Stimulated activated CD4-positive, alpha-beta T cell treated with anti-CD3 and anti-CD28 coated beads, Interleukin-12 subunit alpha, Interleukin-12 subunit beta, amount 100 ng/mL, for 48 hours (primary cell): ENCODE data around the gene DOCK1.

Experiments
- DNase-seq, 3 donors: peaks; one replicate each; pipeline ENCODE4 v3.0.0-alpha.2; 2020; ENCODE audit warnings: low read depth in 2 of 3, low spot score in 1 of 3

DOCK1 gene

DNA sequence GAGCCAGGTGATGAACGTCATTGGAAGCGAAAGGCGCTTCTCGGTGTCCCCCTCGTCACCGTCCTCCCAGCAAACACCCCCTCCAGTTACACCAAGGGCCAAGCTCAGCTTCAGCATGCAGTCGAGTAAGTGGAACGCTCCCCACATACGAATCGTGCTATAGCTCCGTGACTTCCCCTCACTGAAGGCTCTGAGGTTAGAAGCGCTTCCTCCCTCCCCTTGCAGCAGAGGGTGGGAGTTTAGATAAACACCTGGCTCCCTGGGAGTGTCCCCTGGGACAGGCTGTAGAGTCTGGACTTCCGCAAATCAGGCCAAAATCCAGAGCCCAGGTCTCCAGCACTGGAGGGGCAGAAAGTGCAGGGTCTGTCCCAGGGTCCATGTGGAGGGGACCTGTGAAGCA lies 538.9 kb downstream of the DOCK1 start:
- DNase-seq = no peak

DNA sequence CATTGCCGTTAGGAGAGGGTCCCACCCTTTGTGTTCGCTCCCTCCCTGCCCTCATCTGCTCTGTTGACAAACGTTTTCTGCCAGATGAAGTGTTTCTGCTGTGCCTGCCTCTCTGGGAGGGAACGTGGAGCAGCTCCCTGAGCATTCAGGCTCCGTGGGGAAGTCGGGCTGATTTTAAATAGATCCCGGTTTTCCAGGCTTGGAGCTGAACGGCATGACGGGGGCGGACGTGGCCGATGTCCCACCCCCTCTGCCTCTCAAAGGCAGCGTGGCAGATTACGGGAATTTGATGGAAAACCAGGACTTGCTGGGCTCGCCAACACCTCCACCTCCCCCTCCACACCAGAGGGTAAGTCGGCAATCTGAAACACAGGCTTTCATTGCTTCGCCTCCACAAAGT lies 542.0 kb downstream of the DOCK1 start:
- no peak for DNase-seq

DNA sequence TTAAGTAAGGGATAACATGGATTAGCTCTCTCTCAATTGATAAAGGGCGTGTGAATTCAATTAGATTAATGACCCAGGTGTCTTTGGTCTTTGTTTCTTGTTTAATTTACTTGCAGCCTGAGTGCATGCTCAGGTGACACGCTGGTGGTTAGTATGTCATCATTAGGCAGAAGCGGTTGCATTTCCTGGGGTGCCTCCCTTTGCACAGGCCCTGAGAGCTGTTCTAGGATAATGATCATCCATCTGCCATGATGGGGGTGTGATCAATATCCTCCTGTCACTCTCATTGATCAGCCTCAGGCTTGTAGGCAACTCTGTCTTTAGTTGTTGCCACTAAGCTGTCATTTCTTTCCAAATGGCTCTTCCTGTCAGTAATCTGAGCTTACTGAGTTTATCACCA lies 544.3 kb downstream of the DOCK1 start:
- DNase-seq = no peak

DNA sequence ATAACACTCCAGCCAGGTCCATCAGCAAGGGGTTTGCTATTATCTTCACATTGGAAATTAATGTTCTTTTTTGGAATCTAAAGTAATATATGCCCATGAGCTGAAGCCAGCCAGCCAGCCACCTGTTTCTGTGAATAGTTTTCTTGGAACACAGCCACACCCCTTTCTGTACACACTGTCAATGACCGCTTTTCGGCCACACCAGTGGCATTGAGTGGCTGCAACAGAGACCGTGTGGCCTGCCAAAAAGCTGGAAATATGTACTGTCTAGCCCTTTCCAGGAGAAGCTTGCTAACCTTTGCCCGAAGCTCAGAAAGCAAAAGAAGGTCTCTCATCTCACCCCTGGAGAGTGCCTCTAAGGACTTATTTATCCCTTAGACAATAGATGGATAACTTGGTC lies 545.4 kb downstream of the DOCK1 start:
- no peak for DNase-seq

DNA sequence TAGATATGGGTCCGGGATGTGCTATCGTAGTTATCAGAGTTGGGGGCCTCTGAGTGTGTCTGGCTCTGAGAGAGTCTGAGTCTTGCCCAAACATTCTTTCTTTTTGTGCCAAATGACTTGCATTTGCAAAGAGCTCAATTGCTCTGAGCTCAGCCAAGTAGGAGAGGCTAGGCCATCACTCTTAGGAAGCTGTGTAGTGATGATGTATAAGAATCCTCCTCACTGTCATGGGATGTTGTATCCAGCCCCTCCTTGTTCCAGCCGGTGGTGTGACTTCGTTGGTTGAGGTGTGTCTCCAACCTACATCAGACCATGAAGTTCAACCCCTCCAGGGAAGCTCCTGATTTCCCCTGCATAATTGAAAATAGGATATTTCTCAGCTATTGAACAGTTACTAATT lies 546.4 kb downstream of the DOCK1 start:
- DNase-seq = no peak

DNA sequence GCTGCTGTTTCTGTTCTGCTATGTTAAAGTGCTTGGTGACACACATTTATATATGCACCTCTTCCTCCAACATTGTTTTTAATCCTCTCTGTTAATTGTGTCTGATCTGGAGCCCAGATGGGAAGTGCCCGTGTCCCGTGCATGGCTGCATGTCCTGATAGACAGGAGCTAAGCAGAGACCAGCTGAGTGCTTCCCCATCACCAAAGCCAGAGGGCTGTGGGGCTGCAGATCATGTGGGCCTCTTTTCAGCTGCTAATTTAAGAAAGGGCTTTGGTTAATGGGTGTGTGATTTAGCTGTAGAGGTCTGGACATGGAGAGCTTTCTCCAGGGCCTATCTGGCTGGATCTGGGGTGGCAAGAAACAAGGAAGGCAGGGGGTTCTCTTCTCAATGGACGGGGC lies 547.3 kb downstream of the DOCK1 start:
- DNase-seq = no peak

DNA sequence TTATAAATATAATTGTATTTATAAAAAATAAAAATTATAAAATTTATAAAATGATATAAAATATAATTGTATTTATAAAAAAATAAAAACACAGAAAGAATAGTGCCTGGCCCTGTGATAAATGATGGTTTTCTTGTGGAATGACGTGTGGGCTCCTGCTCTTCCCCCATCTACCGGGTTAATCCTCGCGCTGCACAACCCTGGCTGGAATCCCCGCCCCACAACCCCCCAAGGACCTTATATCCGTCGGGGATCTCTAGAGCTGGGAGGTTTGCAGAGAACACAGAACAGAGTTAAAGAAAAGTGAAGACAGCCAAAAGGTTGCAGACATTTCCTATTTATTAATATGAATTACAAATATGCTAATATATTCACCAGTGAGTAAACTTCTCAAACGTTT lies 548.5 kb downstream of the DOCK1 start:
- no peak for DNase-seq

DNA sequence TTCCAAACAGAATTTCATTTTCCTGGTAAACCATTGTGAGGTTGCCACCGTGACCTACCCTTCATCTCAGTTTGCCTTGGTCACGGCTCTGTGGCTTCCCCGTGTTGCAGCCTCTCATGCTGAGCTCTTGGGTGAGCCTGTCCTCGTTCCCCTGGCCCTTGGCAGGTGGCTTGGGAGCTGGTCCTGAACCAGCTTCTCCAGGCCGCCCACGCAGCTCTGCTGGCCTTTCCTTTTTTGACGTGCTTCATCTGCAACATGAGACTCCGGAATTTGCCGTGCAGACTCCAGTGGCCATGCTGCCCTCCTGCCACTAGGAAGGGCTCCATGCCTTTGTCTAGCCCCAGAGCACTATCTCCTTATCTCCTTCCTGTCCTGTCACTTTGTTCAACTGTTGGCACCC lies 550.9 kb downstream of the DOCK1 start:
- no peak for DNase-seq

DNA sequence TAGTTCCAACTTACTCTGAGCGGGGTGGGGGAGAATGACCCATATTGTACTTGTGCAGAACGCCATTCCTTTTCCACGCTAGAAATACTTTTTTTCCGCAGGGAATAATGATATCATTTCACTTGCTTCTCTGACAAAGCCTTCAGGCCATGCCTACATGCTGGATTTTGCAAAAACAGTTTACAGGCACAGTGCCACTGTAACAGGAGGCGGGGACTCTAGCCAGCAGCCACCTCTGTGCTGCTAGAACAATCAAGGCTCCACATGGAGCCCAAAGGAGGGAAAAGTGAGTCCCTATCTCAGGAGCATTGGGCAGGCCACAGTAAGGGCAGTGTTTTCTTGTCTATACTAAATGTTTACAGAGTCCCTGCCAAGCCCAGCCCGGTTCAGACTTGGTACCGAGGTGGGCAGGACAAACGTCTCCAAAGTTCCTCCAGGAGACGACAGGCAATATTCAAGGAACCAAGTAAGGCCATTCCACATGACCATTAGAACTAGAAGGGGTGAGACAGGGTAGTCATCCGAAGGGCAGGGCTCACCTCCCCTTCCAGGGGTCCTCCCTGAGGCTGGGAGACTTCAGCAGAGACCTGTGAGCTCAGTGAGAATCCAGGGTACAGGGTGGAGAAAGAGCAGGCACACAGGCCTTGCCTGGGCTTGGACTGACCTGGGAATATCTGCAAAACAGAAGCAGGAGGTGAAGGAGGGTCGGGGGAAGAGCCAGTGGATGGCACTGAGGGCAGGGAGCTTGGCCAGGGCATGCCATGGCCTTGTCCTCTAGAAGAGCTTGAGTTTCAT lies 553.0 kb downstream of the DOCK1 start:
- no peak for DNase-seq

DNA sequence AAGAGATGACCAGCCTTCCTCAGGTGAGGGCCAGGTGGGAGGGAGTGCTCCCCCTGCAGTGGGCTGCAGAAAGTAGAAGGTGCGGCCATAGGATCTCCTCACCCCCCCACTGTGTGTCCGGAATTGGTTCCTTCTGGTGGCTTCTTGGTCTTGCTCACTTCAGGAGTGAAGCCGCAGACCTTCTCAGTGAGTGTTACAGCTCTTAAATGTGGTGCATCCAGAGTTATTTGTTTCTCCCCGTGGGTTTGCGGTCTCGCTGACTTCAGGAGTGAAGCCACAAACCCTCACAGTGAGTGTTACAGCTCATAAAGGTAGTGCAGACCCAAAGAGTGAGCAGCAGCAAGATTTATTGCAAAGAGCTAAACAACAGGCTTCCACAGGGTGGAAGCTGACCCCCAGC lies 553.6 kb downstream of the DOCK1 start:
- DNase-seq = no peak

DNA sequence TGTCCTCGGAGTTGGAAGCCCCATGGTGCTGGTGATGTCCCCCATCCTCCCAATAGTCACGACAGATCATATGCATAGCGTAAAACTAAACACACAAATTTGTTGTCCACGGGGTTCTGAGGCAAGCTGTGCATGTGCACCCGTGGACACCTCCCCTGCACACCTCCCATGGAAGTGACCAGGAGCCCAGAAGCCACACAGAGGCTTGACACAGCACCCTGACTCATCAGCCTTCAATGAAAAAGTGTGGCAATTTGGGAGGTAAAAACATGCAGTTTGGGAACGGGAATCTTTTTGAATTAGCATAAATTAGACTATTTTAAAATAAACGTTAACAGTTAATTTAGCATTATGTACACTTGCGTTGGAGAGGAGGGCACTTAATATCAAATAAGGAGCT lies 554.7 kb downstream of the DOCK1 start:
- no peak for DNase-seq

DNA sequence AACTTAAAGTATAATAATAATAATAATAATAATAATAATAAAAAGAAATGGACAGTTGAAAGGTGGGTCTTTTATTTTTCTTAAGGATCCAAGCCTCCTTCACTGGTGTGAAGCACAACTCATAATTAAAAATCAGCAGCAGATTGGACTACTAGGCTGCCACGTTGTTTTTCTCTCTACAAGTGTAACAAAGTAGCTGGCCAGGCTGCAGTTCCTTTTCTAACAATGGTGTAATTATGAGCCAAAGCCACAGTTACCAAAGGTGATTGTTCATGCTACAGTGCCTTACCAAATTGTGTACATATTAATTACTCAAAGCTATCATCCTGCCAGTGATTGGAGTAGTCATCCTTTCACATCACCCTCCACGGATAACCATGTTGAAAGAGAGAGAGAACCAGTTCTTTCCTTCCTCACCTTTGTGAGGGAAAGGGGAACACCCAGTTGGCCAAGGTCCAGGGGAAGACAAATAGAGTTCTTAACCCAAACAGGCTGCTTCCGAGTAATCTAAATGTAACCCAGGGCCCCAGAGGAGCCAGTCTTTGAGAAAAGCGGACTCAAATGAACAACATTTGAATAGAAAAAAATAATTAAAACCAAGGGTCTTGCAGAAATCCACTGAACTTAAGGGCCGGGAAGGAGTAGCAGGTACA lies 557.5 kb downstream of the DOCK1 start:
- no peak for DNase-seq

DNA sequence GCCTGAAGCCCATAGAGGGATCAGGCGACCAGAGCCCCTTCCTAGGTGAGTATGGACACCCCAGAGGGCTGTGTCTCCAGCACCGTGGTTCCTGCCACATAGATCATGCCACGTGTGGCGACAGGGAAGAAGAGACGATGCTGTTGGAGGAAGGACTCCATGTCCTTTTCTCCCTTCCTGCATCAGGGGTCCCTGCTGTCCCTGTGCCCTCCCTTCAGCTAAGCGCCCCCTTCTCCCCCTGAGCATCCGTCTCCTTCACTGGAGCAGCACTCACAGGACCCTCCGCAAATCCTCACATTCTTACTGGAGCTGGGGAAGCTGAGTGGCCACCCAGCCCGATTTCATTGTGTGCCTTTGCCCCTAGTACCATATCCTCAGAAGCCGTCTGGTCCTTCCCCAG lies 558.3 kb downstream of the DOCK1 start:
- DNase-seq = no peak

DNA sequence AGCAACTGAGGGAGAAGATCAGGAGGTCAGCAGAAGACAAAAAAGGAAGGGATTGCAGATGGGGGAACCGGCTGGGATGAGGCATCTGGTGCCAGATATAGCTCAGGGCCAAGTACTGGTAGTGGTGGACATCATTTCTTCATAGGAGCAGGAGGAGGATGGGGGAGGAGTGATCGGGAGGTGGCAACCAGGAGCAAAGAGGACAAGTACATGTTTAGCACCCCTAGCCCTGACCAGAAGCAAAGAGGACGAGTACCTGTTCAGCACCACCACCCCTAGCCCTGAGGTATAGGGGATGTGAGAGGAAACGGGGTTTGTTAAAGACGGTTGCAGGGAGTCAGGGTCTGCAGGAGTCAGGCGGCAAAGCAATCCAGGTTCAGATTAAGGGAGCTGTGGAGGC lies 559.3 kb downstream of the DOCK1 start:
- DNase-seq = no peak

DNA sequence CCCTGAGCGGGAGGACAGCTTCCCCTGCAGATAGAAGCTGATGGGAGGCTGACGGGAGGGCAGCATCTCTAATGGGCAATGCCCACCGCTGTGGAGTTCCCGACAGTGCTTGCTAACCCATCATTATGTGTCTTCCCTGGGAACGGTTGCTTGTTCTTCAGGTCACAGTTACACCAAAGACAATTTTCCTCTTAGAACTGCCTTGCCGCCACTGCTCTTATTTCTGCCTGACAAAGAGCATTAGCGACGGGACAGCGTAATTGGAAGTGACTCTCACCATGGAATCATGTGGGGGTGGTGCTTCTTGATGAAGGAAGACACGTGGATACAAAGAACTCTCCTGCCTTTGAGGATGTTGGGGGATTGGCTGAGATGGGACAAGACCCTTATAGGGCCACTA lies 562.6 kb downstream of the DOCK1 start:
- DNase-seq = no peak

DNA sequence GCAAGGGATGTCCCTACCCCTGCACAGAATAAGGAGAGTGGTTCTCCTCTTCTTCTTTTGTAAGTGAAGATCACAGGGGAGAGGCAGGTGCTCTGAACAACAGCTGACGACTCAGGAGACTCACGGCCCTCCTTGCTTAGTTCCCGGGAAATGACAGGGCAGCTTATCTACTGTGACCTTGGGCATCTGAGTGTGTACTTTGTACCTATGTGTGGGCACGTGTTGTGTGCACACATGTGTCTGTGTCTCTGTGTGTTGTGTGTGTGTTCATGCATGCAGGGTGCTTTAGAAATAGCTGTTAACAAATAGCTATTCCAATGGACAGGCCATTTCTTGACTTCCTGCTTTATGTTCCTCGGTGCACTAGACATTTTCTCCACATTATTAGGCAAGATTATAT lies 563.4 kb downstream of the DOCK1 start:
- DNase-seq = no peak

DNA sequence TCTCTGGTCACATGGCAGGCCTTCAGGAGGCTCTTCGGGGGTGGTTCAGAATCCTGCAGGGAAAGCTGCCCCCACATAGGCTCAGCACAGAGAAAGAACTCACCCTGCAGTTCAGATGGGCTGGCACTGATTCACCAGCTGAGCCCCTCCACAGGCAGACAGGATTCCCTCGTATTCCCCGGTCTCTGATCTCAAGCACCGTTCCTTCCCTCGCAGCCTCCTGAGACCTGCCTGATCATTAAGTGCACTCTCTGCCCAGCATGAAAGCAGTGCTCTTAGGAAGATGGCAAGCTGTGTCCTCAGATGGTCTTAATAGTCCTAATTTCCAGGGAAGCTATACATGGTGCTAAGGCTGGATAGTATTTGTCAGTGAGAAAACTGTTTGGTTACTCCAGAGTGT lies 565.7 kb downstream of the DOCK1 start:
- DNase-seq = no peak

DNA sequence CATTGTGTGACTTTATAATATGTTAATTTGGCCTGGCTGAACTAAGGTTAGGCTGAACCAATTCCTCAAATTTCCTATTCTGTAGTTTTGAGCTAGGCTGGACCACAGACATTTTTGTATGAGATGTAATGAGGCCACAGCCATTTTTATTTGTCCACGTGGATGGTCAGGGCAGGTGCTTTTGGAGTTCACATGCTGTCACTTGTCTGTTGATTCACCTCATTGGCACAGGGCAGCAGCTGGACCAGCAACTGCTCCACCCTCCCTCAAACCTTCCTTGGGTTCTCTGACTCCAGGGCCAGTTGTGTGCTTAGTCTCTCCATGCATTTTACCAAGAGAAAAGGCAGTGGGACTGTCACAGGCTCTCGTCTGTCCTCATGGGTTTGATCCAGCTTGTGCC lies 567.7 kb downstream of the DOCK1 start:
- no peak for DNase-seq

DNA sequence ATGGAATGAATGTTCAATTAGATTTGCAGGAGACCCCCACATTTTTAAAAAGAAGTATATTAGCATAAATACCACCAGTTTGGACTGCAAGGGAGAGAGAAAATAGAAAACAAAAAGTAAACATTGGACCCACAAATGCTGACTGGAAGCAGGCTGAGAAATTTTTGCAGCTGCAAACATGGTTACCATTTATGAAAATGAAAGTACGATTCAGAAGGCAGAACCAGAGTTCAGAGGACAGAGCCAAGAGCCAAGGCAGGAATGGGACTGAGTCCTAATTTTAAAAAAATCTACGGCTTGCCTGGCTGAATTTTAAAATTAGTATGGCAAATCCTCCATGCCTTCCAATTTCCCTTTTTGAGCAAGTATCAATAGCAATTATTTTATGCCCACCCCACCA lies 569.3 kb downstream of the DOCK1 start:
- no peak for DNase-seq

DNA sequence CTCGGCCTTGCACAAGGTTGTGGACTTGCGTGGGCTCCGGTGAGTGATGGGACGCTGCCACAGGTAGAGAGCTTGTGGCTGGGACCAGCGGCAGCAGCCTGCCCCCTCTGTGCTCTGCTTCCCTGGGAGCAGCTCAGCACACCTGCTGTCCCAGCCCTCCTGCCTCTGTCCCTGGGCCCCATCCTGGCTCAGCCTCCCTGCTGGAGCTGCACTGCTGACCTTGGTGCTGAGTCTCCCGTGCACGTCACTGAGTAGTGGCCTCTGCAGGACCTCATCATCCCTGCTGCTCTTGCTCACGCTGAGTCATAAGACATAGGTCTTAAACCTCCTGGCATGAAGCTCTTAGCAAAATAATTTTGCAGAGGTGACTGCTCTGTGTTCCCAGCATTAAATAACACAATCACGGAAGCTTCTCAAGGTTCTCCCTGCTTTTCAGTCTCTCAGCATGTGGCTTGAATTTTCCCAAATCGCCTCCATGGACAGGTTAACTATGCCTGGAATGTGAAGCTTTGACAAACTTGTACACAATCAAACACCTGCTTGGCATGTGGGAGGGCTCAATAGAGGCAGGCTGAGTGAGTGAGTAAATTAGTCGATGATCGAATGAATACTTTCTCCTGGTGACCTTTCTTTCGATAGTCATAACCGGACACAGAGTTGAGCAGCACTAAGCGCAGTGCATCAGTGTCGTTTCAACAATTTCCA lies 580.1 kb downstream of the DOCK1 start:
- DNase-seq = no peak

DNA sequence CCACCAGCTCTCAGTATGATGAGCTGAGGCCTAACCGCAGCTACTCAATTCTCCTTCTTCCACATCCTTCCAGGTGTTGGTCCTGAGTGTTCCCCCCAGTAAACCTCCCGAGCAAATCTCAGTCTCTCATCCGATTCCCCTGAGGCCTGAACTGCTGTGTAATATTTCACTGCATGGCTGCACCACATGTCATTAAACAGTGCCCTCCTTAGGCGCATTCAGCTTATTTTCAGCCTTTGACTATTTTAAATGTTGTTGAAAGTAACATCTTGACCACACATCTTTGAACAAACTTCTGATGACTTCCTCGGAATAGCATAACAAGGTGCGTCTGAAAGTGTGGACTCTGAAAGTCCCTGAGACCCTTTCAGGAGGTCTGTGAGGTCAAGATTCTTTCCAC lies 581.1 kb downstream of the DOCK1 start:
- DNase-seq = no peak

DNA sequence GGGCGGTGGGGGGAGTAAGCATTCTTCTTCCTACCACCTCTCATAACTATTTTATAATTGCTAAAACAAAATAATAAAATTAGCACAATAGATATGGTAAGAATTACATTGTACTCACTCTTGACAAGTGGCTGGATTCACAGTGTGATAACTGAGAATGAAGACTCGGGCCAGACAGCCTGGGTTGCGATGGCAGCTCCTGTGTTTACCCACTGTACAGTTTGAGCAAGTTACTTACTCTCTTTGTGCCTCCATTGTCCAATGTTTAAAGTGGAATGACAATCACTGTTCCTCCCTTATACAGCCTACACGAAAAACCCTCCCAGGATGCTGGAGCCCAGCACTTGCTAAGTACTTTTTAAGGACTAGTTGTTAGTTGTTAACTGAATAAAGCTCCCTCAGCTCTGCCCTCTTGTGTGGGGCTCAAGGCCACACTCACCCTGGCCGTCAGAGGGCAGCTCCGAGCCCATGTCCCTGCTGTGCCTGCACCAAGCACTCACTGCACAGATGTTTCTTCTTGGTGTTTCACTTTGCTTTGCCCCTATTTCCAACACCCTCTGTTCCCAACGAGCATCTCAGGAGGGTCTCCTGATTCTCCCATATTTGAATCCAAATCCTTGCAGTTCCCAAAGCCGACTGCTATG lies 587.5 kb downstream of the DOCK1 start:
- DNase-seq = no peak
